ENCODE data around the gene PIP4K2A. TPM values are rescaled to one million over a fixed set of nuclear protein-coding genes. Genes with fewer than 3 reads are reported as not detected.
A peak's percentile ranks its signal among the peaks of the same experiment; 100 is the strongest.

The PIP4K2A gene
- total RNA-seq = 100 to 1,000 TPM in 5 of 7 donors, 10 to 100 TPM in 2; 95.1 to 168 (median 136) TPM
- polyA plus RNA-seq = 10 to 100 TPM; 30.1 to 35.7 (median 30.6) TPM
- long read RNA-seq, donor 1, transcript PIP4K2A-202 (10 exons, 3,802 nt) = major isoform, 22 of 37 reads
- long read RNA-seq, donor 1, partial matches to known transcripts = 15 of 37 reads
- long read RNA-seq, donor 1, other reads (novel, unspliced or antisense) = 0 of 37 reads
- long read RNA-seq, donor 2, transcript PIP4K2A-202 (10 exons, 3,802 nt) = major isoform, 10 of 11 reads
- long read RNA-seq, donor 2, partial matches to known transcripts = 0 of 11 reads
- long read RNA-seq, donor 2, other reads (novel, unspliced or antisense) = 0 of 11 reads

GRCh38 chr10:22714479-22715289, at the start of gene PIP4K2A:
PIP4K2A (minus strand) TSS chr10:22714578; CDS start chr10:22714326, 252 bp downstream.
- peaks cover 20 to 47% (median 37%) of the 10 kb centered on the region in 6 donors for H3K4me1 ChIP-seq
- TF ChIP-seq CTCF (IDR thresholded peaks at IDR 0.05 in 8 of 11, conservative IDR thresholded peaks at IDR 0.05 in 3 of 11) = no peak
- peak in 1 of 3 donors; percentile 78 for TF ChIP-seq POLR2A (IDR thresholded peaks at IDR 0.05)
- peak; percentile 82 to 87 (median 85) for TF ChIP-seq POLR2AphosphoS5 (IDR thresholded peaks at IDR 0.05)
- intact Hi-C loops (cut with DNase I; ENCODE audit: low total_unique reads) = no loop called here
- H3K4me3 ChIP-seq = peak within 1 kb of the TSS; percentile 46 to 97 (median 90)
- no peaks in the 10 kb centered on the region for H3K9me3 ChIP-seq
- 9 to 18% (median 11%) methylated on average over 14 to 83 of the region's 83 CpGs for WGBS, 5 donors
- no peaks in the 10 kb centered on the region for H3K36me3 ChIP-seq
- peak within 1 kb of the TSS; percentile 89 to 97 (median 95) for H3K27ac ChIP-seq
- H3K27me3 ChIP-seq (replicated peaks in 1 of 7) = no peaks in the 10 kb centered on the region
- DNase-seq = peak; percentile 97

- Histone ChIP-seq H3K9me3 (no peaks in the 10 kb centered on the region), H3K36me3 (no peaks in the 10 kb centered on the region), H3K4me1 (peaks cover 5 to 25% (median 16%) of the 10 kb centered on the region in 6 donors), H3K4me3 (no peak overlapping the region), H3K27ac (no peak overlapping the region), H3K27me3 (replicated peaks in 1 of 7) (no peaks in the 10 kb centered on the region)
- DNase-seq = no peak
- WGBS, 5 donors = 83 to 100% (median 96%) methylated on average over 1 of the region's 1 CpG
- intact Hi-C loops (cut with DNase I; ENCODE audit: low total_unique reads) = no loop called here
- TF ChIP-seq CTCF (IDR thresholded peaks at IDR 0.05 in 8 of 11, conservative IDR thresholded peaks at IDR 0.05 in 3 of 11) (no peak), POLR2A (IDR thresholded peaks at IDR 0.05) (no peak), POLR2AphosphoS5 (IDR thresholded peaks at IDR 0.05) (no peak)
These were observed 47.3 kb upstream of the PIP4K2A start for GRCh38 chr10:22761569-22762220.

- TF ChIP-seq POLR2A (IDR thresholded peaks at IDR 0.05) = no peak
- TF ChIP-seq CTCF (IDR thresholded peaks at IDR 0.05 in 8 of 11, conservative IDR thresholded peaks at IDR 0.05 in 3 of 11) = no peak
- no peak for TF ChIP-seq POLR2AphosphoS5 (IDR thresholded peaks at IDR 0.05)
- H3K4me3 ChIP-seq = no peak overlapping the region
- intact Hi-C loops (cut with DNase I; ENCODE audit: low total_unique reads) = no loop called here
- H3K4me1 ChIP-seq = peaks cover 0 to 9% (median 2%) of the 10 kb centered on the region in 6 donors
- H3K27me3 ChIP-seq (replicated peaks in 1 of 7) = no peaks in the 10 kb centered on the region
- no peaks in the 10 kb centered on the region for H3K36me3 ChIP-seq
- H3K9me3 ChIP-seq = no peaks in the 10 kb centered on the region
- H3K27ac ChIP-seq = no peak overlapping the region
- DNase-seq = no peak
These were observed 45.6 kb upstream of the PIP4K2A start for GRCh38 chr10:22760025-22760424.

Measured in spleen (tissue), 13 donors.